Panc1 (cell line): ENCODE results near the gene NPRL2. TPM values are rescaled to one million over a fixed set of nuclear protein-coding genes. Genes with fewer than 3 reads are reported as not detected.

ENCODE experiments used
- ATAC-seq: fragments of 200-7000 bp; cut with Tn5 transposase; 2 replicates; pipeline ENCODE4 v1.9.1; 2020; ENCODE audit warnings: mild to moderate bottlenecking, moderate library complexity
- BruUV-seq: library from RNA; stranded (reverse); fragments of 400-500 nt; replicated peaks from 2 replicates; lab custom pipeline; 2021; lab: Mats Ljungman, UMichigan
- CTCF ChIA-PET: fragments of 300-600 bp; sonication (Branson Sonifier 250); formaldehyde crosslinking; loops from one replicate; lab custom pipeline; 2022; ENCODE audit warnings: antibody characterized with exemption; lab: Charles Lee
- POLR2A ChIA-PET: fragments of 300-600 bp; sonication (Branson Sonifier 250); formaldehyde crosslinking; loops from one replicate; lab custom pipeline; 2022; ENCODE audit warnings: antibody characterized with exemption; lab: Charles Lee
- DNase-seq: peaks from one replicate; pipeline ENCODE4 v3.0.0-alpha.2; 2010; ENCODE audit warnings: low read depth, low spot score
- H3K27ac ChIP-seq: 2 replicates; pipeline ENCODE4 v1.5.1; 2011; ENCODE audit warnings: mild to moderate bottlenecking, low read length, inconsistent platforms
- H3K27me3 ChIP-seq: fragments of 200-500 bp; sonication (Bioruptor generic); 2 replicates; pipeline ENCODE4 v1.6.0; 2014; ENCODE audit warnings: low read length, inconsistent platforms; ENCODE audit not compliant: control insufficient read depth, insufficient read depth
- H3K36me3 ChIP-seq: fragments of 200-500 bp; sonication (Bioruptor generic); 2 replicates; pipeline ENCODE4 v1.5.1; 2014; ENCODE audit warnings: inconsistent platforms, mild to moderate bottlenecking, low read length, moderate library complexity; ENCODE audit not compliant: control insufficient read depth, insufficient read depth
- H3K4me1 ChIP-seq: 2 replicates; pipeline ENCODE4 v1.5.1; 2011; ENCODE audit warnings: inconsistent platforms, mild to moderate bottlenecking, low read length, moderate library complexity; ENCODE audit not compliant: control insufficient read depth, insufficient read depth
- H3K4me3 ChIP-seq, 2 experiments: 2 replicates each; pipeline ENCODE4 v1.5.1; 2011 to 2012; ENCODE audit warnings: low read depth in 2 of 2, low read length in 2 of 2, mild to moderate bottlenecking in 2 of 2, inconsistent platforms in 1 of 2, moderate library complexity in 1 of 2
- H3K9me3 ChIP-seq: fragments of 200-500 bp; sonication (Bioruptor generic); 2 replicates; pipeline ENCODE4 v1.5.1; 2014; ENCODE audit warnings: low read depth, mild to moderate bottlenecking, inconsistent platforms, low read length, moderate library complexity; ENCODE audit not compliant: control insufficient read depth, insufficient read depth
- CTCF ChIP-seq: fragments of 450-650 bp; IDR thresholded peaks from 2 replicates; pipeline ENCODE4 v1.5.1; 2017; ENCODE audit warnings: mild to moderate bottlenecking
- POLR2AphosphoS5 ChIP-seq: IDR thresholded peaks from 2 replicates; pipeline ENCODE4 v1.6.1; 2012; ENCODE audit warnings: mild to moderate bottlenecking, low read depth, low read length, moderate library complexity
- SIN3A ChIP-seq: IDR thresholded peaks from 2 replicates; pipeline ENCODE4 v1.6.1; 2012; ENCODE audit warnings: low read depth, mild to moderate bottlenecking, low read length, moderate library complexity, borderline replicate concordance; ENCODE audit not compliant: insufficient read depth
- TCF7L2 ChIP-seq: IDR thresholded peaks from 2 replicates; pipeline ENCODE4 v1.6.1; 2011; ENCODE audit warnings: mild to moderate bottlenecking, low read depth, low read length, inconsistent platforms
- in situ Hi-C: cut with HindIII; loops from 2 replicates; pipeline ENCODE4 v1.10.0; 2016; ENCODE audit warnings: low sequenced_read_pairs, low pct_unique_long_range_greater_than_20kb
- intact Hi-C: fragments of 100-400 bp; cut with micrococcal nuclease; formaldehyde crosslinking; loops from one replicate; pipeline ENCODE4 v1.10.0; 2022; ENCODE audit not compliant: unreplicated experiment
- total RNA-seq: library from RNA; stranded (reverse); gene quantifications from one replicate; pipeline ENCODE4 v1.2.1, GENCODE V29; 2021; ENCODE audit not compliant: unreplicated experiment
- TF ChIP-seq, protein P1 (sequence below), 2 experiments: IDR thresholded peaks; 2 replicates each; pipeline ENCODE4 v1.6.1; 2011 to 2012; ENCODE audit warnings: low read depth in 2 of 2, control low read depth in 1 of 2, low read length in 1 of 2, mild to moderate bottlenecking in 1 of 2, moderate library complexity in 1 of 2; ENCODE audit not compliant: insufficient read depth in 1 of 2

The NPRL2 gene
- total RNA-seq, 1 experiment from 2014 or later: 14.6 TPM

- POLR2A ChIA-PET: interaction anchor here (0.5 to 0.6 kb wide), 2 partner anchors 84 to 217 kb away, joined by 3 to 5 read pairs; partner anchors contain the start of gene GNAI2
- Histone ChIP-seq H3K36me3 (no peaks in the 10 kb centered on the region; the same call in 1 of the 2 replicates), H3K27ac (no peak overlapping the region), H3K9me3 (no peaks in the 10 kb centered on the region), H3K27me3 (no peaks in the 10 kb centered on the region), H3K4me3 (no peak overlapping the region), H3K4me1 (peaks cover 20% of the 10 kb centered on the region)
- CTCF ChIA-PET: no interaction called here
- intact Hi-C loops (no loop called here), in situ Hi-C loops (no loop called here)
- no peak for ATAC-seq
- DNase-seq: no peak
- BruUV-seq: TSS peak; percentile 63
- TF ChIP-seq POLR2AphosphoS5: no peak
- no peak for TF ChIP-seq CTCF
- TF ChIP-seq, protein P1, sequence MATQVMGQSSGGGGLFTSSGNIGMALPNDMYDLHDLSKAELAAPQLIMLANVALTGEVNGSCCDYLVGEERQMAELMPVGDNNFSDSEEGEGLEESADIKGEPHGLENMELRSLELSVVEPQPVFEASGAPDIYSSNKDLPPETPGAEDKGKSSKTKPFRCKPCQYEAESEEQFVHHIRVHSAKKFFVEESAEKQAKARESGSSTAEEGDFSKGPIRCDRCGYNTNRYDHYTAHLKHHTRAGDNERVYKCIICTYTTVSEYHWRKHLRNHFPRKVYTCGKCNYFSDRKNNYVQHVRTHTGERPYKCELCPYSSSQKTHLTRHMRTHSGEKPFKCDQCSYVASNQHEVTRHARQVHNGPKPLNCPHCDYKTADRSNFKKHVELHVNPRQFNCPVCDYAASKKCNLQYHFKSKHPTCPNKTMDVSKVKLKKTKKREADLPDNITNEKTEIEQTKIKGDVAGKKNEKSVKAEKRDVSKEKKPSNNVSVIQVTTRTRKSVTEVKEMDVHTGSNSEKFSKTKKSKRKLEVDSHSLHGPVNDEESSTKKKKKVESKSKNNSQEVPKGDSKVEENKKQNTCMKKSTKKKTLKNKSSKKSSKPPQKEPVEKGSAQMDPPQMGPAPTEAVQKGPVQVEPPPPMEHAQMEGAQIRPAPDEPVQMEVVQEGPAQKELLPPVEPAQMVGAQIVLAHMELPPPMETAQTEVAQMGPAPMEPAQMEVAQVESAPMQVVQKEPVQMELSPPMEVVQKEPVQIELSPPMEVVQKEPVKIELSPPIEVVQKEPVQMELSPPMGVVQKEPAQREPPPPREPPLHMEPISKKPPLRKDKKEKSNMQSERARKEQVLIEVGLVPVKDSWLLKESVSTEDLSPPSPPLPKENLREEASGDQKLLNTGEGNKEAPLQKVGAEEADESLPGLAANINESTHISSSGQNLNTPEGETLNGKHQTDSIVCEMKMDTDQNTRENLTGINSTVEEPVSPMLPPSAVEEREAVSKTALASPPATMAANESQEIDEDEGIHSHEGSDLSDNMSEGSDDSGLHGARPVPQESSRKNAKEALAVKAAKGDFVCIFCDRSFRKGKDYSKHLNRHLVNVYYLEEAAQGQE (IDR thresholded peaks at IDR 0.05; ENCODE audit: insufficient read depth in 1 of 2, low read depth in 2 of 2, low read length in 1 of 2): no peak
- TF ChIP-seq SIN3A: no peak
- TF ChIP-seq TCF7L2: no peak
Measured at GRCh38 chr3:50319181-50319893, 31.2 kb downstream of the NPRL2 start.

GRCh38 chr3:50318615-50319014 is 32.0 kb downstream of the NPRL2 start:
- no TSS peak for BruUV-seq
- in situ Hi-C loops: no loop called here
- Histone ChIP-seq H3K4me3 (no peak overlapping the region), H3K27me3 (no peaks in the 10 kb centered on the region), H3K9me3 (no peaks in the 10 kb centered on the region), H3K4me1 (peaks cover 20% of the 10 kb centered on the region), H3K27ac (no peak overlapping the region), H3K36me3 (no peaks in the 10 kb centered on the region; the same call in 1 of the 2 replicates)
- DNase-seq (no peak), ATAC-seq (no peak)
- TF ChIP-seq SIN3A: no peak
- no peak for TF ChIP-seq TCF7L2
- TF ChIP-seq, protein P1 (IDR thresholded peaks at IDR 0.05; ENCODE audit: insufficient read depth in 1 of 2, low read depth in 2 of 2, low read length in 1 of 2): no peak
- no peak for TF ChIP-seq CTCF
- TF ChIP-seq POLR2AphosphoS5: no peak
- ChIA-PET CTCF (no interaction called here), POLR2A (interaction anchor here (0.5 kb wide), 1 partner anchor 83 kb away, joined by 5 read pairs; the partner anchor contains the start of gene GNAI2)
- intact Hi-C loops: no loop called here
